Vagina (tissue), 2 donors: Measurements from ENCODE around the gene NFAM1. TPM values are rescaled to one million over a fixed set of nuclear protein-coding genes. Genes with fewer than 3 reads are reported as not detected.

ENCODE experiments used
- DNase-seq, 2 donors: peaks; one replicate each; pipeline ENCODE4 v3.0.0-alpha.2; 2017; ENCODE audit errors: extremely low spot score in 2 of 2
- H3K27ac ChIP-seq: fragments of 200-600 bp; sonication (generic); one replicate; pipeline ENCODE4 v1.5.1; 2019
- H3K27me3 ChIP-seq: fragments of 200-600 bp; sonication (generic); one replicate; pipeline ENCODE4 v1.5.1; 2019
- H3K36me3 ChIP-seq, 2 donors: fragments of 200-600 bp; sonication (generic); one replicate each; pipeline ENCODE4 v1.5.1; 2017 to 2019
- H3K4me1 ChIP-seq: fragments of 200-600 bp; sonication (generic); one replicate; pipeline ENCODE4 v1.5.1; 2019
- H3K4me3 ChIP-seq, 2 donors: fragments of 200-600 bp; sonication (generic); 1 replicate in 1 of 2; 2 replicates in 1 of 2; pipeline ENCODE4 v1.5.1; 2016 to 2019
- H3K9me3 ChIP-seq: fragments of 200-600 bp; sonication (generic); one replicate; pipeline ENCODE4 v1.5.1; 2019
- CTCF ChIP-seq, 3 experiments: fragments of 450-650 bp in 2 of 3; fragments of 200-600 bp in 1 of 3; sonication (generic) in 1 of 3; IDR thresholded peaks; one replicate each; pipeline ENCODE4 v1.5.1; 2017 to 2019; ENCODE audit warnings: antibody characterized with exemption in 3 of 3, mild to moderate bottlenecking in 2 of 3, moderate library complexity in 2 of 3
- POLR2A ChIP-seq, 2 donors: fragments of 450-650 bp; IDR thresholded peaks; one replicate each; pipeline ENCODE4 v1.6.1; 2017; ENCODE audit warnings: antibody characterized with exemption in 2 of 2, mild to moderate bottlenecking in 2 of 2, moderate library complexity in 2 of 2
- POLR2AphosphoS5 ChIP-seq, 2 donors: sonication (generic); formaldehyde crosslinking; IDR thresholded peaks; one replicate each; pipeline ENCODE4 v1.9.0; 2017; ENCODE audit warnings: antibody characterized with exemption in 2 of 2, mild to moderate bottlenecking in 2 of 2, low read depth in 1 of 2; ENCODE audit not compliant: insufficient read depth in 1 of 2
- intact Hi-C: fragments of 100-400 bp; cut with DNase I; formaldehyde crosslinking; loops from one replicate; pipeline ENCODE4 v1.15.1; 2023
- total RNA-seq: library from RNA; depleted of rRNA; stranded (reverse); fragments of >200 nt; gene quantifications from one replicate; pipeline ENCODE4 v1.2.3, GENCODE V29; 2016

The NFAM1 gene
- total RNA-seq, 1 donor from 2014 or later, result 1.7 TPM

- Histone ChIP-seq H3K9me3 (no peaks in the 10 kb centered on the region), H3K27ac (no peak overlapping the region), H3K36me3 (no peaks in the 10 kb centered on the region), H3K4me1 (peaks cover 24% of the 10 kb centered on the region), H3K4me3 (no peak overlapping the region), H3K27me3 (no peaks in the 10 kb centered on the region)
- TF ChIP-seq POLR2A (IDR thresholded peaks at IDR 0.05), result no peak
- TF ChIP-seq POLR2AphosphoS5 (IDR thresholded peaks at IDR 0.05; ENCODE audit: insufficient read depth in 1 of 2, low read depth in 1 of 2), result no peak
- TF ChIP-seq CTCF (IDR thresholded peaks at IDR 0.05), result no peak
- DNase-seq, result no peak
- intact Hi-C loops, result no loop called here
These were observed 85.5 kb downstream of the NFAM1 start for GRCh38 chr22:42346722-42347121.

- Histone ChIP-seq H3K4me1 (peaks cover 24% of the 10 kb centered on the region), H3K4me3 (no peak overlapping the region), H3K9me3 (no peaks in the 10 kb centered on the region), H3K27me3 (no peaks in the 10 kb centered on the region), H3K27ac (peak overlapping the region; percentile 80), H3K36me3 (no peaks in the 10 kb centered on the region)
- DNase-seq, result no peak
- intact Hi-C loops, result no loop called here
- TF ChIP-seq POLR2A (IDR thresholded peaks at IDR 0.05), result no peak
These were observed 86.7 kb downstream of the NFAM1 start for GRCh38 chr22:42345458-42345857.

- intact Hi-C loops, result no loop called here
- TF ChIP-seq POLR2A (IDR thresholded peaks at IDR 0.05) (no peak), POLR2AphosphoS5 (IDR thresholded peaks at IDR 0.05; ENCODE audit: insufficient read depth in 1 of 2, low read depth in 1 of 2) (peak in 1 of 2 donors; percentile 30)
These were observed 87.8 kb downstream of the NFAM1 start for GRCh38 chr22:42344361-42344905.

DNA sequence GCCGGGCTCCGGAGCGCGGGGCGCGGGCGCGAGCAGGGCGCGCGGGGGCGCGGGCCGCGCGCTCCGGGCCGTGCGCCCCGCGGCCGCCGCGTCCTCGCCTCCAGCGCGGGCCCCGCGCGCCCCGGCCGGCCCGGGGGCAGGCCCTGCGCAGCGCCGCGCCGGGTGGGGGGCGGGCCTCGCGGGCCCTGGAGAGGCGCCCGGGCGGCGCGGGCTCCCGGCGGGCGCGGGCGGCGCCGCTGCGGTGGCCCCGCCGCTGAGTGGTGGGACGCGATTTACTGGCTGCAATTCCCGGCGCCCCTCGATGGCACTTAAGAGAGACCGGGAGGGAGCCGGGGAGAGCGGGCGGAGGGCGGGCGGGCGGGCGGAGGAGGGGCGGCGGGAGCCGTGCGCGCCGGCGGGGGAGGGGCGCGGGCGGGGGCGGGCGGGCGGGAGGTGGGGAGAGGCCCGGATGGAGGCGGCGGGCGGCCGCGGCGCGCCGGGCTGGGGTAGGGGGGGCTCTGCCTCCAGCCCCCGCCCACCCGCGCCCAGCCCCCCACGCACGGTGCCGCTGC, 88.6 kb downstream of the NFAM1 start:
- TF ChIP-seq POLR2AphosphoS5 (IDR thresholded peaks at IDR 0.05; ENCODE audit: insufficient read depth in 1 of 2, low read depth in 1 of 2) (no peak), POLR2A (IDR thresholded peaks at IDR 0.05) (no peak), CTCF (IDR thresholded peaks at IDR 0.05) (no peak)
- intact Hi-C loops, result no loop called here

More at GRCh38 chr22:42344361-42344905, 87.8 kb downstream of the NFAM1 start:
- Histone ChIP-seq H3K9me3 (no peaks in the 10 kb centered on the region), H3K4me1 (peaks cover 24% of the 10 kb centered on the region), H3K4me3 (peak overlapping the region; percentile 42 to 50), H3K27me3 (no peaks in the 10 kb centered on the region), H3K36me3 (no peaks in the 10 kb centered on the region), H3K27ac (peak overlapping the region; percentile 80)
- DNase-seq, result no peak

GRCh38 chr22:42343121-42343454, 89.1 kb downstream of the NFAM1 start:
- Histone ChIP-seq H3K27ac (no peak overlapping the region), H3K4me3 (peak overlapping the region; percentile 40 to 49)
- intact Hi-C loops, result no loop called here

More for the DNA sequence above, 88.6 kb downstream of the NFAM1 start:
- Histone ChIP-seq H3K36me3 (no peaks in the 10 kb centered on the region), H3K9me3 (no peaks in the 10 kb centered on the region), H3K27ac (peak overlapping the region; percentile 80), H3K27me3 (no peaks in the 10 kb centered on the region), H3K4me3 (peak overlapping the region; percentile 42 to 50), H3K4me1 (peaks cover 24% of the 10 kb centered on the region)
- no peak for DNase-seq

More at GRCh38 chr22:42343121-42343454, 89.1 kb downstream of the NFAM1 start:
- no peaks in the 10 kb centered on the region for H3K9me3 ChIP-seq
- no peak for DNase-seq
- TF ChIP-seq CTCF (IDR thresholded peaks at IDR 0.05) (no peak), POLR2A (IDR thresholded peaks at IDR 0.05) (no peak), POLR2AphosphoS5 (IDR thresholded peaks at IDR 0.05; ENCODE audit: insufficient read depth in 1 of 2, low read depth in 1 of 2) (no peak)
- no peaks in the 10 kb centered on the region for H3K36me3 ChIP-seq
- H3K27me3 ChIP-seq, result no peaks in the 10 kb centered on the region
- peaks cover 24% of the 10 kb centered on the region for H3K4me1 ChIP-seq
